OCI-LY7 (cell line): Measurements from ENCODE around the gene FBN3.

ENCODE experiments used
- CTCF ChIP-seq: fragments of 200-600 bp; sonication (generic); conservative IDR thresholded peaks from 2 replicates; pipeline ENCODE4 v1.5.1; 2014; ENCODE audit warnings: mild to moderate bottlenecking, antibody characterized with exemption, low read length, moderate library complexity, mixed read lengths
- EZH2phosphoT487 ChIP-seq: fragments of 200-600 bp; sonication (generic); IDR thresholded peaks from 2 replicates; pipeline ENCODE4 v1.6.1; 2018; ENCODE audit warnings: low read depth, borderline replicate concordance, mild to moderate bottlenecking, mixed run types, antibody characterized with exemption, low read length, moderate library complexity, mixed read lengths

- TF ChIP-seq EZH2phosphoT487 (no peak), CTCF (no peak)
These were observed 55.1 kb downstream of the FBN3 start for GRCh38 chr19:8094336-8094735.
